Measurements from ENCODE around the gene GSC2. TPM values are rescaled to one million over a fixed set of nuclear protein-coding genes. Genes with fewer than 3 reads are reported as not detected.

GSC2 gene
- total and polyA plus RNA-seq, 2 of the 8 experiments (the other 6 are each of a cell fraction or from before 2014, with no cell fraction given) = 0.17 to 0.48 TPM

GRCh38 chr22:19172213-19173046 lies 22.3 kb upstream of the GSC2 start (continued):
- TF ChIP-seq POU5F1 (IDR thresholded peaks at IDR 0.05; ENCODE audit: low read depth, low read length) = no peak

Data from H1 (cell line).